Measurements from ENCODE around the gene PNO1. TPM values are rescaled to one million over a fixed set of nuclear protein-coding genes. Genes with fewer than 3 reads are reported as not detected.

PNO1 gene
- total RNA-seq, 2 donors from 2014 or later = 6.0 to 9.9 TPM

- Histone ChIP-seq H3K27ac (peak overlapping the region; percentile 85), H3K36me3 (no peaks in the 10 kb centered on the region), H3K4me3 (peak overlapping the region; percentile 99), H3K4me1 (peaks cover 6% of the 10 kb centered on the region), H3K27me3 (no peaks in the 10 kb centered on the region), H3K9ac (ENCODE audit: low read depth in 2 of 2, low read length in 2 of 2) (peak overlapping the region; percentile 66 to 88), H3K9me3 (no peaks in the 10 kb centered on the region)
- no peak for DNase-seq
- intact Hi-C loops (cut with DNase I) = no loop called here
- TF ChIP-seq, protein P1, sequence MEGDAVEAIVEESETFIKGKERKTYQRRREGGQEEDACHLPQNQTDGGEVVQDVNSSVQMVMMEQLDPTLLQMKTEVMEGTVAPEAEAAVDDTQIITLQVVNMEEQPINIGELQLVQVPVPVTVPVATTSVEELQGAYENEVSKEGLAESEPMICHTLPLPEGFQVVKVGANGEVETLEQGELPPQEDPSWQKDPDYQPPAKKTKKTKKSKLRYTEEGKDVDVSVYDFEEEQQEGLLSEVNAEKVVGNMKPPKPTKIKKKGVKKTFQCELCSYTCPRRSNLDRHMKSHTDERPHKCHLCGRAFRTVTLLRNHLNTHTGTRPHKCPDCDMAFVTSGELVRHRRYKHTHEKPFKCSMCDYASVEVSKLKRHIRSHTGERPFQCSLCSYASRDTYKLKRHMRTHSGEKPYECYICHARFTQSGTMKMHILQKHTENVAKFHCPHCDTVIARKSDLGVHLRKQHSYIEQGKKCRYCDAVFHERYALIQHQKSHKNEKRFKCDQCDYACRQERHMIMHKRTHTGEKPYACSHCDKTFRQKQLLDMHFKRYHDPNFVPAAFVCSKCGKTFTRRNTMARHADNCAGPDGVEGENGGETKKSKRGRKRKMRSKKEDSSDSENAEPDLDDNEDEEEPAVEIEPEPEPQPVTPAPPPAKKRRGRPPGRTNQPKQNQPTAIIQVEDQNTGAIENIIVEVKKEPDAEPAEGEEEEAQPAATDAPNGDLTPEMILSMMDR (IDR thresholded peaks at IDR 0.05) = no peak
These were observed 686 bp upstream of the PNO1 start for GRCh38 chr2:68157002-68157401.

DNA sequence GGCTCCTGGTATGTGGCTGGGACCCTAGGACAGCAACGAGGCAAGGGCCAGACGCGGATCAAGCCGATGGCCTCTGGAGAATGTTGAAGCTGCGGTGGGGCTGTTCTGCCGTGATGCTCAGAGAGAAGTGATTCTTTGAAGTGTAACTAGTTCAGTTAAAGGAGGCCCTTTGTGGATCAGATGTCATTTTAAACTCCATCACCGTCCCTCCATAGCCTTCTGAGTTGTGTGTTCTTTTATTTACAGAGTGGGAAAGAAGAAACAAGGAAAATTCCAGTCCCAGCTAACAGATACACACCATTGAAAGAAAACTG, 403 bp downstream of the PNO1 start:
- H3K4me1 ChIP-seq = peaks cover 6% of the 10 kb centered on the region
- H3K9ac ChIP-seq (ENCODE audit: low read depth in 2 of 2, low read length in 2 of 2) = peak overlapping the region; percentile 77 to 88
- H3K4me3 ChIP-seq = peak overlapping the region; percentile 99
- H3K27ac ChIP-seq = peak overlapping the region; percentile 85
- DNase-seq = no peak
- TF ChIP-seq, protein P1 (IDR thresholded peaks at IDR 0.05) = no peak
- intact Hi-C loops (cut with DNase I) = no loop called here
- H3K36me3 ChIP-seq = no peaks in the 10 kb centered on the region
- no peaks in the 10 kb centered on the region for H3K9me3 ChIP-seq
- no peaks in the 10 kb centered on the region for H3K27me3 ChIP-seq

DNA sequence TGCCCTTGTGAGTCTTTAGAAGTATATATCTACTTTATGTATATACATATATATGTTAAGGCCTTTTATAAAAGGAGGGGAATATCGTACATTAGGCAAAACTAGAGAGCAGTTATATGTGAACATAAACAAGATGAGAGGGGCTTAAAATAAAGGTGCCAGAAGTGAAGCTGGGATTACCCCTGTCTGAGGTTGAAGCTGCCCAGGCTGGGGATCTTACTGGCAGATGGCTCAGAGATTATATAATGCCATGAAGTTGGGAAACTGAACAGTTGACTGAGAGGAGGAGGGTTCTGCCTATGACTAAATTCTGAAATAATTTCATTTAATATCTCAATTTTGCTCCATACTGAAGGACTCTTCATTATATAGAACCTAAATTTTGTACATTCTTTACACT, 6.0 kb downstream of the PNO1 start:
- Histone ChIP-seq H3K9me3 (no peaks in the 10 kb centered on the region), H3K4me1 (no peaks in the 10 kb centered on the region), H3K27me3 (no peaks in the 10 kb centered on the region), H3K4me3 (no peak overlapping the region), H3K27ac (no peak overlapping the region), H3K9ac (ENCODE audit: low read depth in 2 of 2, low read length in 2 of 2) (no peak overlapping the region), H3K36me3 (peaks cover 5% of the 10 kb centered on the region)
- intact Hi-C loops (cut with DNase I) = no loop called here
- TF ChIP-seq, protein P1 (IDR thresholded peaks at IDR 0.05) = no peak
- no peak for DNase-seq

GRCh38 chr2:68167186-68167585, 9.5 kb downstream of the PNO1 start:
- TF ChIP-seq, protein P1 (IDR thresholded peaks at IDR 0.05) = no peak
- Histone ChIP-seq H3K9me3 (no peaks in the 10 kb centered on the region), H3K36me3 (peaks cover 5% of the 10 kb centered on the region), H3K9ac (ENCODE audit: low read depth in 2 of 2, low read length in 2 of 2) (no peak overlapping the region), H3K4me3 (no peak overlapping the region), H3K27ac (no peak overlapping the region), H3K4me1 (no peaks in the 10 kb centered on the region), H3K27me3 (no peaks in the 10 kb centered on the region)
- no peak for DNase-seq
- intact Hi-C loops (cut with DNase I) = no loop called here

DNA sequence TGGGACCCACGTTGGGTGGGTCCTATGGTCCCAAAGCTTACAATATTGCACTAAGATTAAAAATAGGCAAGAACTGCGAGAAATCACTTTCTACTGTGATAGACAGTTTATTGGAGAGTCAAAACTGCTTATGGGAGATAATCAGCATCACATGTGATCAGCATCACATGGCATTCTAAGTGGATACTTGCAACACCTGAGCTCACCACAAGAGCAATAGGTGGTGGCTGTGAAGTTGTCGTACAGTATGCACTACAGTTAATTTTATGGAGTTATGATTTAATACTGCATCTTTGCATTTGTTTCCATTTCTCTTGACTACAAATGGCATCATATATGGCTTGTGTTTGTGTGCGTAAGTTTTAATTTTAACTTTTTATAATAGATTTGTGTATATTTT, 11.6 kb downstream of the PNO1 start:
- intact Hi-C loops (cut with DNase I) = no loop called here
- DNase-seq = no peak
- H3K36me3 ChIP-seq = no peaks in the 10 kb centered on the region
- TF ChIP-seq, protein P1 (IDR thresholded peaks at IDR 0.05) = no peak
- no peak overlapping the region for H3K4me3 ChIP-seq
- H3K27me3 ChIP-seq = no peaks in the 10 kb centered on the region
- H3K9ac ChIP-seq (ENCODE audit: low read depth in 2 of 2, low read length in 2 of 2) = no peak overlapping the region
- H3K9me3 ChIP-seq = no peaks in the 10 kb centered on the region
- no peak overlapping the region for H3K27ac ChIP-seq
- H3K4me1 ChIP-seq = no peaks in the 10 kb centered on the region

DNA sequence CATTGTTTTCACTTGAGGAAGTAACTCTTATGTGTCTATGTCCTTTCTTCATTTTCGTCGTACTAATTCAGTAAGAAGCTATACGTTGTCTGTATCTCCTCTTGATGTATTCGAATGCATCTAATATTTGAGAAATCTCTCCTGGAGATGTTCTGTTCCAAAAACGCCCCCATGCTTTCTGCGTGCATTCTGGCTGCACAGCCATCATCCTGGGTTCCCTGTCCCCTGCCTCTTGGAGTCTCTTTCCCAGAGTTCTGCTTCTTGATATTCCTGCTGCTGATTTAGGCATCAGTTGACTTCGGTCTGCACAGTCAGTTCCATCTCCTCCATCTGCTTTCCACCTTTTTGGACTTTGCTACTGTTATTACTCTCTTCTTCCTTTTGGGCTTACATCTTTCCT, 13.5 kb downstream of the PNO1 start:
- no peaks in the 10 kb centered on the region for H3K27me3 ChIP-seq
- H3K9me3 ChIP-seq = no peaks in the 10 kb centered on the region
- no peak overlapping the region for H3K4me3 ChIP-seq
- TF ChIP-seq, protein P1 (IDR thresholded peaks at IDR 0.05) = no peak
- DNase-seq = no peak
- no peaks in the 10 kb centered on the region for H3K4me1 ChIP-seq
- no peak overlapping the region for H3K27ac ChIP-seq
- no peak overlapping the region for H3K9ac ChIP-seq (ENCODE audit: low read depth in 2 of 2, low read length in 2 of 2)
- H3K36me3 ChIP-seq = no peaks in the 10 kb centered on the region
- intact Hi-C loops (cut with DNase I) = no loop called here
